NCI-H2196 (cell line): ENCODE results near the gene GYS1.
"Not testable (repeated sequence)": the region's sequence is repeated elsewhere in the genome, so short reads cannot be mapped to it uniquely, and the experiment has no call there.

Experiments
- DNase-seq: peaks from one replicate; lab custom pipeline; 2025; ENCODE audit not compliant: unreplicated experiment; lab: John Stamatoyannopoulos, UW

The GYS1 gene

GRCh38 chr19:48946463-48947257 lies 46.4 kb downstream of the GYS1 start:
- DNase-seq, result no peak

GRCh38 chr19:48945817-48946216 lies 47.3 kb downstream of the GYS1 start:
- no peak for DNase-seq

GRCh38 chr19:48945415-48945814 lies 47.7 kb downstream of the GYS1 start:
- DNase-seq, result no peak

DNA sequence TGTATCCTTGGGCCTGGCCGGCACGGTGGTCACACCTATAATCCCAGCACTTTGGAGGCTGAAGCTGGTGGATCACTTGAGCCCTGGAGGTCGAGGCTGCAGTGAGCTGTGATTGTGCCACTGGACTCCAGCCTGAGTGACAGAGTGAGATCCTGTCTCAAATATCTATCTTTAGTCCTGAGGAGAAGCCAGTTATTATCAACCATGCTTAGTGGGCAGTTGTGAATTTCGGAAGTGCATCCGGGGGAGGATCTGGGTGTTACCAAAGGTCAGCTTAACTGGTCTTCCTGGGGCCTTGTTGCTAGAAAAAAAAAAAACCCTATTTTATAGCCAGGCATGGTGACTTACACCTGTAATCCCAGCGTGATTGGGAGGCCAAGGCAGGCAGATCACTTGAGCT lies 50.0 kb downstream of the GYS1 start:
- no peak for DNase-seq

- DNase-seq, result no peak
Measured at GRCh38 chr19:48940902-48941301, 52.2 kb downstream of the GYS1 start.

DNA sequence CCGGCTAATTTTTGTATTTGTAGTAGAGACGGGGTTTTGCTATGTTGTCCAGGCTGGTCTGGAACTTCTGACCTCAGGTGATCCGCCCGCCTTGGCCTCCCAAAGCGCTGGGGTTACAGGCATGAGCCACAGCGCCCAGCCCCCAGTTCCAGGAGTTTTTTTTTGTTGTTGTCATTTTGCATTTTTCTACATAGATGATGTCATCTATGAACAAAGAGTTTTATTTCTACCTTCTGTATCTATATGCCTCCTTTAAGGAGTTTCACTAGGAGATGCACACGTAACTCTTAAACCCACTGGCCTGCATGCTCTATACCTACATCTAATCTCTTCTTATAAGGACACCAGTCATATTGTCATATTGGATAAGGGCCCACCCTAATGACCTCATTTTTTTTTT lies 54.9 kb downstream of the GYS1 start:
- no peak for DNase-seq

- DNase-seq, result no peak
Measured at GRCh38 chr19:48935864-48936263, 57.2 kb downstream of the GYS1 start.

DNA sequence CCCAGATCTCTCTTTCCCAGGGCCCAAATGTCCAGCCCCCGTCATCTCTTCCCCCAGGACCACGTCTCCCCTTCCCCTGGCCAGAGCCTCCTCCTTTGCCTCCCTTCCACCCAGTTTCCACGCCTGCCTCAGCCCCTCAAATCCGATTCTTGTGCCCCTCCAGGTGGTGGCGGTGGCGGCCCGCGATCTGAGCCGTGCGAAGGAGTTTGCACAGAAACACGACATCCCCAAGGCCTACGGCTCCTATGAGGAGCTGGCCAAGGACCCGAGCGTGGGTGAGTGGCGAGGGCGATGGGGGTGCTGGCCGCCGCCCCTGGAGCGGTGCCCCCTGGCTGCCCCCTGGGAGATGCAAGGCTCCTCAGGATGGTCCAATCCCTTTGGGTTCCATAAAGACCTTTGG lies 58.3 kb downstream of the GYS1 start:
- DNase-seq, result no peak

DNA sequence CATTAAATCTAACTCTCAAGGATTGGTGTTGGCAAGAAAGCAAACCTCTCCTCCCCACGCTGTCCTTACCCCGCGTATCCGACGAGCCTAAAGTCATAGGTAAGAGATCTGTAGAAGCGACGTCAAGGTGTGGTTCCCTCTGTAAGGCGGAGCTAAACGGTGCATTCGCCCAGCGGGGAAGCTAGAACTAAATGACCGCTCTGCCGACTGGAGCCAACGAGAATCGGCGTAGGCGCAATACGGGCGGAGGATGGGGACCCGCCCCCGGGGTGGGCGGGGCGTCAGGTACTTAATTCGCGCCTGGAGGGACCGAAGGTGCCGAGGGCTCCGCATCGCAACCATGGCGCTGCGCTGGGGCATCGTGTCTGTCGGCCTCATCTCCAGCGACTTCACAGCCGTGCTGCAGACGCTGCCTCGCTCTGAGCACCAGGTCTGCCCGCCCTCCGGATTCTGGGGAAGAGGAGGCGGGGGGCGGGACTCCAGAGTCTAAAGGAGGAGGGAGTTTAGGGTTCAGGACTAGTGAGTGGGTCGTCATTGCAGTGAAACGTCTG lies 59.7 kb downstream of the GYS1 start, which contains the start of gene DHDH:
DHDH (plus strand) TSS at position 318 of the 551 bp plus-strand sequence; CDS start at position 341, 23 bp downstream.
- peak; percentile 96 for DNase-seq

DNA sequence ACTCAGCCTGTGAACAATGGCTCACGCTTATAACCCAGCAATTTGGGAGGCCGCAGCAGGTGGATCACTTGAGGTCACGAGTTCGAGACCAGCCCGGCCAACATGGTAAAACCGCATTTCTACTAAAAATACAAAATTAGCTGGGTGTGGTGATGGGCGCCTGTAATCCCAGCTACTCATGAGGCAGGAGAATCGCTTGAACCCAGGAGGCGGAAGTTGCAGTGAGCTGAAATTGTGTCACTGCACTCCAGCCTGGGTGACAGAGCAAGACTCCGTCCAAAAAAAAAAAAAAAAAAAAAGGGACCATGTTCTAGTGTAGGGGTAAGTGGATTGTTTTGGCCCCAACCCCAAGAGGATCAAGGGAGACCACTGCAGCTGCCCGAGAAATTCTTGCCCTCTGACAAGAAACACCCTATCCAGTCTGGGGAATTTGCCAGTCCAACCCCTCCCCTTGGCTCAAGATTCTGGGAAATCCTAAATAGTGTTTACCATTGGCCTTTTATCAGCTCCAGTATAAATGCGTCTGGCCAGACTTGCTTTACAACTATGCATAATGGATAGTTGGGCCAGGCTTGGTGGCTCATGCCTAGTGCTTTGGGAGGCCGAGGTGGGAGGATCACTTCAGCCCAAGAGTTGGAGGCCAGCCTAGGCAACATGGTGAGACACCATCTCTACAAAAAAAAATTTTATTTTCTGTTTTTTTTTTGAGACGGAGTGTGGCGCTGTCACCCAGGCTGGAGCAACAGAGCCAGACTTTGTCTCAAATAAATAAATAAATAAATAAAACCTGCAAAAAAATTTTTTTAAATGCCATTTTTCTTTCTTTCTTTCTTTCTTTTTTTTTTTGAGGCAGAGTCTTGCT lies 64.7 kb downstream of the GYS1 start:
- DNase-seq, result peak; percentile 41

- not testable (repeated sequence) for DNase-seq
Measured at GRCh38 chr19:48927692-48928091, 65.4 kb downstream of the GYS1 start.

DNA sequence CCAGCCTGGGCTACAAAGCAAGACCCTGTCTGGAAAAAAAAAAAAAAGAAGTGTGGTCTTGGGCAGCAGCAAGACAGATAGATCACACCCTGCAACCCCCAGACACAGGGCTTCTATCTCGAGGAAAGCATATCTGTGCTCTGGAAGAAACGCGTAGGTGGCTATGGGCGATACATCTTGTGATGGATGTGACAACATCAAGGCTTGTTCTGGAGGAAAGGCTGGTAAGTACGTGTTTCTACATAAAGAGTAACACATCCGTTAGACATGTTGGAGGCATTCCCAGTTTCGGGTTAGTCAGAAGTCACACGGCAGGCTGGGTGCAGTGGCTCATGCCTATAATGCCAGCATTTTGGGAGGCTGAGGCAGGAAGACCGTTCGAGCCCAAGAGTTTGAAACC lies 66.2 kb downstream of the GYS1 start:
- DNase-seq, result peak; percentile 56

GRCh38 chr19:48925890-48926289 lies 67.2 kb downstream of the GYS1 start:
- DNase-seq, result not testable (repeated sequence)

- DNase-seq, result no peak
Measured at GRCh38 chr19:48925240-48925843, 67.8 kb downstream of the GYS1 start.

- no peak for DNase-seq
Measured at GRCh38 chr19:48922548-48923490, 70.3 kb downstream of the GYS1 start.

GRCh38 chr19:48921721-48922500 lies 71.2 kb downstream of the GYS1 start:
- no peak for DNase-seq

DNA sequence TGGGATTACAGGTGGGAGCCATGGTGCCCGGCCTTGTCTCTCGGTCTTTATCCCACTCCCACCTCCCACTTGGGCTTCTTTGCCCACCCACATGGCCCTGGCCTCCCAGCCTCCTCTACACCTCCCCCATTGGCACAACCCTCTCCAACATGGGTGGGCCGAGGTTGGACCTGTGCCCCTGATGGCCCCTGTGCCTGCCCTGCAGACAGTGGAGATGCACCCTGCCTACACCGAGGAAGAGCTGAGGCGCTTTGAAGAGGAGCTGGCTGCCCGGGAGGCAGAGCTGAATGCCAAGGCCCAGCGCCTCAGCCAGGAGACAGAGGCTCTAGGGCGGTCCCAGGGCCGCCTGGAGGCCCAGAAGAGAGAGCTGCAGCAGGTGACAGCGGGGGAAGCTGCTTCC lies 72.2 kb downstream of the GYS1 start:
- DNase-seq, result no peak

GRCh38 chr19:48919271-48919670 lies 73.8 kb downstream of the GYS1 start:
- DNase-seq, result not testable (repeated sequence)

DNA sequence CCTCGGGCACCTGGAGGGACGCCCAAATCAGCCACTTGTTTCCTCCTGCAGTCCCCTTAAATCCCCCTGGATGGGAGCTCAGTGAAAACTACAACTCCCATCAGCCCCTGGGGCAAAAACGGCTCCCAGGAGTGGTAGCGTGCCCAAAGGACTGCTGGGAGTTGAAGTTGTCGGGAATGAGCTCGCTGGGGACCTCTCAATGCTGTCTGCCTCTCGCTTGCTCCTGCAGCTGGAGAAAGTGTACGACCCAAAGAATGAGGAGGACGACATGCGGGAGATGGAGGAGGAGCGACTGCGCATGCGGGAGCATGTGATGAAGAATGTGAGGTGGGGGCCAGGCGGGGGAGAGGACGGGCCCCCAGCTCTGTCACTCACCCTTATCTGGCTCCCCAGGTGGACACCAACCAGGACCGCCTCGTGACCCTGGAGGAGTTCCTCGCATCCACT lies 74.3 kb downstream of the GYS1 start:
- peak; percentile 36 for DNase-seq
